ENCODE data around the gene PARP9. TPM values are rescaled to one million over a fixed set of nuclear protein-coding genes. Genes with fewer than 3 reads are reported as not detected.
A peak's percentile ranks its signal among the peaks of the same experiment; 100 is the strongest.

PARP9 gene
- total and polyA plus RNA-seq, 5 experiments from 2014 or later = 18.0 to 30.8 (median 19.2) TPM

GRCh38 chr3:122538956-122539490, 25.1 kb downstream of the PARP9 start:
- Mint-ChIP-seq H3K4me3 (no peak overlapping the region), H3K36me3 (peaks cover 4 to 91% (median 19%) of the 10 kb centered on the region in 3 donors), H3K27me3 (no peaks in the 10 kb centered on the region), H3K4me1 (peaks cover 8 to 17% (median 10%) of the 10 kb centered on the region in 4 donors), H3K27ac (peak overlapping the region in 5 of 10 donors; percentile 14 to 74 (median 65)), H3K9me3 (no peaks in the 10 kb centered on the region)
- no peak for ATAC-seq
- POLR2A ChIA-PET = no interaction called here
- DNase-seq = no peak

DNA sequence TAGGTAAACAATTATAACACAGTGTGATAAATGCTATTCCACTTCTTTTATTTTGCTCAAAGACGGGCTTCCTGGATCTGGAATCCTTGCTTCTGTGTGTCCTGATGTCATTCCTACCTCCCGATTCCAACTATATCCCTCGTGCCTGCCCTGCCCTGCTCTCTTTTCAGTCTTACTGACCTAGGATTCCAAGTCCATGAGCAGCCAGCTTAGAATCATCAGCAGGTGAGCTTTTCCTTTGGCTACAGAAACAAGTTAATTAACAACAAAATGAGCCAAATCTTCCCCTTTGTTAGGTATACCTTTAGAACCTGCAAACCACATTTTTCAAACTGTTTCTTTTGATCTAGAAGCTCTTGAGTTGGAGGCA, 27.5 kb downstream of the PARP9 start:
- Mint-ChIP-seq H3K4me1 (peaks cover 8 to 20% (median 10%) of the 10 kb centered on the region in 4 donors), H3K27ac (peak overlapping the region in 6 of 10 donors; percentile 5 to 70 (median 42)), H3K4me3 (no peak overlapping the region), H3K27me3 (no peaks in the 10 kb centered on the region), H3K9me3 (no peaks in the 10 kb centered on the region), H3K36me3 (peaks cover 4 to 96% (median 27%) of the 10 kb centered on the region in 3 donors)
- ATAC-seq (no peak), DNase-seq (no peak)
- POLR2A ChIA-PET = interaction anchor here (0.6 kb wide), 1 partner anchor 14 kb away, joined by 3 read pairs; no protein-coding TSS in a partner anchor

GRCh38 chr3:122535964-122536631, 28.0 kb downstream of the PARP9 start:
- peak overlapping the region in 2 of 10 donors; percentile 5 to 43 for H3K27ac Mint-ChIP-seq
- H3K4me1 Mint-ChIP-seq = peaks cover 8 to 20% (median 9%) of the 10 kb centered on the region in 4 donors
- POLR2A ChIA-PET = interaction anchor here (0.6 kb wide), 1 partner anchor 13 kb away, joined by 3 read pairs; no protein-coding TSS in a partner anchor
- DNase-seq = no peak
- peaks cover 4 to 95% (median 27%) of the 10 kb centered on the region in 3 donors for H3K36me3 Mint-ChIP-seq
- no peak for ATAC-seq
- no peak overlapping the region for H3K4me3 Mint-ChIP-seq
- no peaks in the 10 kb centered on the region for H3K27me3 Mint-ChIP-seq
- no peaks in the 10 kb centered on the region for H3K9me3 Mint-ChIP-seq

- Mint-ChIP-seq H3K4me1 (peaks cover under 1 to 13% (median 5%) of the 10 kb centered on the region in 4 donors), H3K4me3 (no peak overlapping the region), H3K36me3 (peaks cover 0 to 83% (median 19%) of the 10 kb centered on the region in 3 donors), H3K27me3 (no peaks in the 10 kb centered on the region), H3K27ac (peak overlapping the region in 2 of 10 donors; percentile 6 to 55), H3K9me3 (no peaks in the 10 kb centered on the region)
- no peak for ATAC-seq
- DNase-seq = no peak
- POLR2A ChIA-PET = no interaction called here
These were observed 30.2 kb downstream of the PARP9 start for GRCh38 chr3:122533931-122534334.

- peak overlapping the region in 2 of 10 donors; percentile 55 to 68 for H3K27ac Mint-ChIP-seq
- no peaks in the 10 kb centered on the region for H3K27me3 Mint-ChIP-seq
- POLR2A ChIA-PET = no interaction called here
- DNase-seq (no peak), ATAC-seq (no peak)
- no peak overlapping the region for H3K4me3 Mint-ChIP-seq
- no peaks in the 10 kb centered on the region for H3K9me3 Mint-ChIP-seq
- peaks cover 0 to 10% (median 5%) of the 10 kb centered on the region in 4 donors for H3K4me1 Mint-ChIP-seq
- peaks cover 0 to 82% (median 16%) of the 10 kb centered on the region in 3 donors for H3K36me3 Mint-ChIP-seq
These were observed 30.6 kb downstream of the PARP9 start for GRCh38 chr3:122533480-122533879.

DNA sequence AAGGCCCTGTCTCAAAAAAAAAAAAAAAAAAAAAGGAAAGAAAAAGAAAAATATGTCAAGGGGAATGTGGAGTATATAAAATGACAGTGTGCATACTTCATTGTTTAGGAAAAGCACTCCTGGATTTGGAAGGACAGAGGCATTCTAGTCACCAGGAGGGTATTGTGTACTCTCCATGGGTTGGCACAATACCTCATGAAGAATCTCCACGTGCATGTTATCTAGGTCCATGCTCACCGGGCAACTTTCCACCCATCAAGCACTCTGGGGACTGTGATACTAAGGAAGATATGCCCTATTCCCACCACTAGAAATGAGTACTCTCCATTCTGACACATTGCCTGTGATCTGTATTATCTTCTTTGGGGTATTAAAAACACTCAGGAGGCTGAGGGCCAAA, 33.9 kb downstream of the PARP9 start:
- no peaks in the 10 kb centered on the region for H3K27me3 Mint-ChIP-seq
- peak overlapping the region in 3 of 10 donors; percentile 25 to 90 (median 38) for H3K27ac Mint-ChIP-seq

DNA sequence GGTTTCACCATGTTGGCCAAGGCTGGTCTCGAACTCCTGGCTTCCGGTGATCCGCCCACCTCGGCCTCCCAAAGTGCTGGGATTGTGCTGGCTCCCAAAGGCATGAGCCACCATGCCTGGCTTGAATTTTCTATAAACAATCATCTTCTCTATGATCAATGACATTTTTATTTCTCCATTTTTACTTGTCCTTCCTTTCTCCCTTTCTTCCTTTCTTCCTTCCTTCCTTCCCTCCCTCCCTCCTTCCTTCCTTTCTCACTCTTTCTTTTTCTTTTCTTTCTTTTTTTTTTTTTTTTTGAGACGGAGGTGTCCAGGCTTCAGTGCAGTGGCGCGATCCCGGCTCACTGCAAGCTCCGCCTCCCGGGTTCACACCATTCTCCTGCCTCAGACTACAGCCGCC, 40.8 kb downstream of the PARP9 start:
- peaks cover 0 to 3% (median 0%) of the 10 kb centered on the region in 5 donors for H3K27me3 Mint-ChIP-seq
- no peak for DNase-seq
- no peak overlapping the region for H3K4me3 Mint-ChIP-seq
- peaks cover 0 to 6% (median 0%) of the 10 kb centered on the region in 3 donors for H3K36me3 Mint-ChIP-seq
- no peaks in the 10 kb centered on the region for H3K9me3 Mint-ChIP-seq
- H3K4me1 Mint-ChIP-seq = peaks cover 0 to 2% (median 0%) of the 10 kb centered on the region in 4 donors
- POLR2A ChIA-PET = interaction anchor here (0.7 kb wide), 1 partner anchor 13 kb away, joined by 3 read pairs; no protein-coding TSS in a partner anchor
- H3K27ac Mint-ChIP-seq = no peak overlapping the region
- ATAC-seq = no peak

More for the DNA sequence above, 33.9 kb downstream of the PARP9 start:
- no peak for DNase-seq
- H3K4me3 Mint-ChIP-seq = no peak overlapping the region
- peaks cover 0 to 56% (median 13%) of the 10 kb centered on the region in 3 donors for H3K36me3 Mint-ChIP-seq
- POLR2A ChIA-PET = no interaction called here
- H3K9me3 Mint-ChIP-seq = no peaks in the 10 kb centered on the region
- ATAC-seq = no peak
- H3K4me1 Mint-ChIP-seq = peaks cover 0 to 5% (median 3%) of the 10 kb centered on the region in 4 donors

GRCh38 chr3:122520861-122521260, 43.2 kb downstream of the PARP9 start:
- no peak overlapping the region for H3K4me3 Mint-ChIP-seq
- no peak overlapping the region for H3K27ac Mint-ChIP-seq
- POLR2A ChIA-PET = no interaction called here
- peaks cover 0 to 3% (median 0%) of the 10 kb centered on the region in 5 donors for H3K27me3 Mint-ChIP-seq
- no peaks in the 10 kb centered on the region for H3K4me1 Mint-ChIP-seq
- no peak for DNase-seq
- H3K9me3 Mint-ChIP-seq = no peaks in the 10 kb centered on the region
- no peak for ATAC-seq
- H3K36me3 Mint-ChIP-seq = no peaks in the 10 kb centered on the region

DNA sequence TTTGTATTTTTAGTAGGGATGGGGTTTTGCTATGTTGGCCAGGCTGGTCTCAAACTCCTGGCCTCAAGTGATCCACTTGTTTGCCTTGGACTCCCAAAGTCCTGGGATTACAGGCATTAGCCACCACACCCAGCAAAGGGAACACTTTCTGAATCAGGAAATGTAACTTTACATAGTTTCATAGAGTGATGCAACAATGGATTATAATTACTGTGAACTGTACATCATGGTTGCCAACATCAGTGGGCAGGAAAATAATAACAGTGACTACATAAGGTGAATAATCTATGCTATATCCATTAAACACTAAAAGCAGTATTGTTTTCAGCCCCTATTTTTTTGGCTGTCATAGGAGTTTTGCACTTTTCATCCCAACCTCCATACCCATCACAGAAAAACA, 44.4 kb downstream of the PARP9 start:
- DNase-seq (no peak), ATAC-seq (no peak)
- POLR2A ChIA-PET = no interaction called here
- Mint-ChIP-seq H3K27ac (no peak overlapping the region), H3K9me3 (no peaks in the 10 kb centered on the region), H3K36me3 (no peaks in the 10 kb centered on the region), H3K4me3 (no peak overlapping the region), H3K4me1 (peaks cover 3 to 6% (median 4%) of the 10 kb centered on the region in 4 donors), H3K27me3 (peaks cover 0 to 3% (median 0%) of the 10 kb centered on the region in 5 donors)

- POLR2A ChIA-PET = no interaction called here
- no peak for ATAC-seq
- Mint-ChIP-seq H3K4me1 (peaks cover 11 to 26% (median 22%) of the 10 kb centered on the region in 4 donors), H3K4me3 (peak overlapping the region in 1 of 10 donors; percentile 8), H3K36me3 (no peaks in the 10 kb centered on the region), H3K27me3 (peaks cover 0 to 3% (median 0%) of the 10 kb centered on the region in 5 donors), H3K9me3 (no peaks in the 10 kb centered on the region), H3K27ac (no peak overlapping the region)
- no peak for DNase-seq
These were observed 47.2 kb downstream of the PARP9 start for GRCh38 chr3:122516846-122517360.

DNA sequence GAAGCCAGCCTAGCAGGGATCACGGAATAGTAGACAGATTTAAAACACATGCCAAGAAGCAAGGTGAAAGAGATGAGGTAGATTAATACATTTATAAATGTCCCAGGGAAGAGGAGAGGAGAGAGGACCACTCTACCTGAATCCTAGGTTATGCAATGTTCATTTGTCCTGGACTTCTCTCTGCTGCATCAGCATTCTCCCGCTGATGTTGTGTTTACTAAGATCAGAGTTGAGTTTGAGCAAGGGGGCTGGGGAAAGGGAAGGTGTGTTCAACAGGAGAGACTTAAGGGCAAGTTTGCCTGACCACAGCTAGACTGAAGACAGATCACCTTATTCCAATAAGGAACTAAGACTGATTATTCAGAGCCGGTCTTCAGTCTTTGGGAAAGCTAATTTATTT, 48.2 kb downstream of the PARP9 start:
- H3K4me3 Mint-ChIP-seq = peak overlapping the region in 5 of 10 donors; percentile 16 to 65 (median 41)
- H3K9me3 Mint-ChIP-seq = no peaks in the 10 kb centered on the region
- no peaks in the 10 kb centered on the region for H3K36me3 Mint-ChIP-seq
- POLR2A ChIA-PET = interaction anchor here (1.7 kb wide), 2 partner anchors 100 to 132 kb away, joined by 13 to 17 read pairs; partner anchors contain the start of genes FAM162A, MIX23 and WDR5B
- peak overlapping the region in 2 of 10 donors; percentile 24 to 57 for H3K27ac Mint-ChIP-seq
- ATAC-seq (no peak), DNase-seq (no peak)
- peaks cover 0 to 3% (median 0%) of the 10 kb centered on the region in 5 donors for H3K27me3 Mint-ChIP-seq
- H3K4me1 Mint-ChIP-seq = peaks cover 21 to 36% (median 32%) of the 10 kb centered on the region in 4 donors

DNA sequence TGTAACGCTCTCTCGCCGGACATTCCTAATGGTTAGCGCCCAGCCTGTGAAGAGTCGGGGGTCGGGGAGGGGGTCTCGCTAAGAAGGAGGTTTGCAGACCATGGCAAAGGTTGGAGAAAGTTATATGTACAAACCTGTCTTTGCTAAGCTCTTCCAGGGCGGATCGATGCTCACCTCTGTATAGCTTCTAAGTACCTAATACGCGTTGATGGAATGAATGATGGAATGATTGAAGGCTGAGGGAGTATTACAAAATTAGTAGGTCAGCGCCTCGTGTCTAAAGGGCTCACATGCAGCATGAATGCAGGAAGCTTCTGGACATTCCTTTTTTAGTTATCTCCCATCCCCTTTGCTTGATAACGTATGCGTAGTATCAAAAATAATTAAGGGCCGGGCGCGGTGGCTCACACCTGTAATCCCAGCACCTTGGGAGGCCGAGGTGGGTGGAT, 49.1 kb downstream of the PARP9 start:
- Mint-ChIP-seq H3K4me3 (peak overlapping the region; percentile 82 to 94 (median 89)), H3K9me3 (peaks cover 0 to 6% (median 1%) of the 10 kb centered on the region in 9 donors), H3K36me3 (peaks cover 1 to 2% (median 2%) of the 10 kb centered on the region in 3 donors), H3K27me3 (no peaks in the 10 kb centered on the region), H3K27ac (peak overlapping the region; percentile 74 to 96 (median 90)), H3K4me1 (peaks cover 24 to 44% (median 39%) of the 10 kb centered on the region in 4 donors)
- DNase-seq (no peak), ATAC-seq (peak; percentile 2 to 12)
- POLR2A ChIA-PET = interaction anchor here (0.6 to 1.7 kb wide), 15 partner anchors 10 to 765 kb away, joined by 3 to 17 read pairs (median 4); partner anchors contain the start of genes FAM162A, GOLGB1, HSPBAP1 and MIX23
